HPDE6-E6E7 (cell line): Measurements from ENCODE around the gene CEP57.
A peak's percentile ranks its signal among the peaks of the same experiment; 100 is the strongest.

Experiments
- DNase-seq: peaks from one replicate; pipeline ENCODE4 v3.0.0; 2011; ENCODE audit warnings: missing footprints; ENCODE audit errors: extremely low spot score

CEP57 gene

DNA sequence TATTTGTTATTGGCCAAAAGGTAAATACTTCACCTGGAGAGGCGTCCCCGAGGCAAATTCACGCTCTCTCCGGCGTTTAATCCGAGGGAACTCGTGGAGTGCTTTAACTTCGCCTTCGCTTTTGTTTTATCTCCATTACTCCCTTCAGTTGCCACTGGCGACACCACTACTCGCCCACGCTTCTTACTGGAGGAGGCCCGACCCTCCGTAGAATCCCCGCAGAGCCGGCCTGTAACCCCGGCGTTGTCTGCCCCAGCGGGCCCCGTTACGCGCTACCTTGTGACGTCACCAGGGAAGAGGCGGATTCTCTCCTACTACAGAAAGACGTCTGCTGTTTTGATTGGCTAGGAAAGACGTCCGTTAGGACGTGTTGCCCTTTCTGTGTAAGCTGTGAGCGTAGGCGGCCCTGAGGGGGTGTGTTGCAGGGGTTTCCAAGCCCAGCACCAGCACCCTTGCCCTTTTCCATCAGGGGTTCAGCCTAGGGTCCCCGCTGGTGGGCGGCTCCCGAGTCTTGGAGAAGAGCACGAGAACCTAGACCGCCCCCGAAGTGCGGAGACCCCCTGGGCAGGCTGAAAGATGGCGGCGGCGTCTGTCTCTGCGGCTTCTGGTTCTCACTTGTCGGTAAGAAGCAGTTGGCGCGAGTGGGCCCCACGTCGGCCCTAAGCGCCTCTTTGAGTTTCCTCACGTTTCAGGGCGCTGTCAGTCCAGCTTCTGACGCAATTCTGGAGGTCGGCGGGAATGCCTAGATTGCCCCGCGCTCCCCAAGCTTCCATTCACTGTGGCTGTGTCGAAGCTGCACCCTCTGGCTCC is at the start of gene CEP57:
CEP57 (plus strand) TSS at position 376 of the 810 bp plus-strand sequence; CDS start at position 577, 201 bp downstream.
- DNase-seq = peak; percentile 92

DNA sequence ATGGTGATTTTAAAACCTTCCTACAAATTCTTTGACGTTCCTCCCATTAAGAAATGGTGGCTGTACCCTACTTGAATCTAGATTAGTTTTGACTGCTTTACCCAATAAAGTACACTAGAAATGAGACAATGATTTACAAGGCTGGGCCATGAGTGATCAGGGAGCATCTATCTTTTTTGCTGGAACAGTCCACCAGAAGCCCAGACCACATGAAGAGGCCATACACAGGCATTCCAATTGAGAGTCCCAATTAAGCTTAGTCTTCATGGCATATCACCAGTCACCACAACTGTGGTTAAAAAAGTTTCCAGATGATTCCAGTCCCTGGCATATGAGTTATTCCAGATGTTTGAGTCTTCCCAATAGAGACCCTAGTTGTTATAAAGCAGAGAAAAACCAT is 40.2 kb upstream of the CEP57 start:
- no peak for DNase-seq

DNA sequence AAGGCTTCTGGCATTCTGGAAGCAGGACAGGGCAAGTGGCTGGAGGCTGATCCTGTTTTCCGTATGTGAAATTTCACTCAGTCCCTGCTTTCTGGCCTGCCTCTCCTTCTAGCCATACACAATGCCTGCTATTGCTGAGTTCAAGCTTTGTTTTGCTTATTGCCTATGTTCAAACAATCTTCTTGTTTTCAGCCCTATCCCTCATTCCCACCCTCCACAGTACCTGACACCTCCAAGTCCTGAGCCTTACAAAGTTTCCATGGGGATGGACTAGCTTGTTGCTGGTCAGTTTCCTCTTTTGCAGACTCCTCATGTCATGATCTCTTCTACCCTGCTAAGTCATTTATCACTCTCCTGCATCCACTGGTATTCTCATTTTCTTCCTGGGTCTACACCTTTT is 38.8 kb upstream of the CEP57 start:
- DNase-seq = no peak

DNA sequence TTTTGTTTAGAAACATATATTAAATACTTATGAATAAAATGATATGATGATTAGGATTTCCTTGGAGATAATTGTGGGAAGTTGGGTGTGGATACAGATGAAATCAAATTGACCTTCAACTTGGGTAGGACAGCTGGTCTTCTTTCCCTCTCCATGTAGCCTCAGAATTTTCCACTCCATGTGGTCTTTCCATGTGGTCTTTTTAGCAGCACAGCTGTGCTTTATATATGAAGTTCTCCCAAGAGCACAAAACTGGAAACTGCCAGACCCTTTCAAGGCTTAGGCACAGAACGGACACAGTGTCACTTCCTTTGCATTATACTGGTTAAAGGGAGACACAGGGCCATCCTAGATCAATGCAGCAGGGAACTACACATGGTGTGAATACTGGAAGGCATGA is 29.4 kb upstream of the CEP57 start:
- DNase-seq = no peak

DNA sequence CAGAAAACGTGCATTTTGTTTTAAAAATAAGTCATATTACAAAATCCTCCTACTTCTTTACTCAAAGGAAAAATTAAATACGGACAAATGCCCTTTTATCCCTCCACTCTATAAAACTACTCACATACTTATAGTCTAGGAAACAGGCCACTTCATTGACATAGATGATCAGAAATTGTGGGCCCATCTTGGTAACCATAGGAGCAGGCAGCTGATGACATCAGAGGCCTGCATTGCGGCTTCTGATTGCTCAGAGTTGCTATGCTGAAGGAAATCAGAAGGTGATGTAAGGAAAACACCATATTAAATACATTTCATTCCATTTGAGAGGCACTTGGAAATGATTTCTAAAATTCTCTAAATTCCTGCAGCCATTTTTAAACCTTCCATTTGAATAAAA is 27.8 kb upstream of the CEP57 start:
- no peak for DNase-seq

DNA sequence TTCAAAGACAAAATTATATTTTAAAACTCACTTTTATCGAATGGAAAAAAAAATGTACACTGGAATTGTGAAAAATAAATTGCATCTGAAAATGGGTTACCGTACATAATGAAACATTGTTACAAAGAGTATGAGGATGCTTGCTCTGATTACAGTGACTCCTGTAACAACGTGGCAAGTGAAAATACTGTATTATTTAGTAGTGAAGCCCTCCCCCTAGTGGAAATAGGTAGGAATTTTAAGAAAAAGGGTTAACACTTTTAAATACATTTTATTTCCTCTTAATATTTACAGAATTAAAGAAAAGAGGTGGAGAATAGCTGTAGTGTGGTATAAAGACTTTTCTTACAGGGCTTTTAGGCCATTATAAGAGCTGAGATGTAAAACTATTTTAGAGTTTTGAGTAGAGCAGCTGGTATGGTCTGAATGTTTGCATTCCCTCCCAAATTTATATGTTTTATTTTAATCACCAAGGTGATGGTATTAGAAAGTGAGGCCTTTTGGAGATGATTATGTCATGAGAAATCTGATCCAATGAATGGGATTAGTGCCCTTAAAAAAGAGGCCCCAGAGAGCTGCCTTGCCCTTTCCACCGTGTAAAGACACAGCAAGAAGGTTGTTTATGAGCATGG is 25.9 kb upstream of the CEP57 start:
- DNase-seq = peak; percentile 46

DNA sequence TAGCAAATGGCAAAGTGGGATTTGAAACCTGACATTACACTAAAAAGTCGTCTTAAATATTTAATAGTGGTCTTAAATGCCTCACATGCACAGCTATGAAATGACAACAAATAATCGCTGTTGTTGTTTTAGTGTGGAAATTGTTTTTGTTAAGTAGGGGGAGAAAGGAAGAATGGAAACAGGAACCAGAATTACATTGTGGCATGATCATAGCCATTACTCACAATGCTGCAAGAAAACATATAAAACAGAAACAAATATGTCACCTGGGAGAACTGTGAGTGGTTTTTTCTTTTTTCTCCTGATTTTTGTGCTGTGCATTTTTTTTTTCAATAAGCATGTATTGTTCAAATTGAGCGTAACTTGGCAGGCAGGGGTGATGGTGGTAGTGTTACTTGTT is 23.6 kb upstream of the CEP57 start:
- DNase-seq = no peak

DNA sequence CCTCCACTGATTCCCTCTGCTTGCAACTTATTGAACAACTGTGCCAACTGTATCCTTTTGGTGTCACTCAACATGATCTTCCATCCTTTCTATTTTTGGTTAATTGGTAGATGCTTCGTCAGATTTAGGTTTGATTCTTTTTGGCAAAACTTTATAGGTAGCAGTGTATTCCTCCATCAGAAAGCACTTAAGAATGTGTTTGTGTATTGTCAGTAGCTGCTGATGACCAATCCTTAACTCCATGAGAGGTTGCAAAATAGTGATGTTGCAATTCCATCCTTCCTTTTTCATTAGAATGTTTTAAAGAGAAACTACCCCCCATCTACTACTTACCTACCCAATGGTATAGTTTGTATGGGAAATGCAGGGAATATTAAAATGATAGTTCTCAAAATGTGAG is 22.8 kb upstream of the CEP57 start:
- DNase-seq = no peak

DNA sequence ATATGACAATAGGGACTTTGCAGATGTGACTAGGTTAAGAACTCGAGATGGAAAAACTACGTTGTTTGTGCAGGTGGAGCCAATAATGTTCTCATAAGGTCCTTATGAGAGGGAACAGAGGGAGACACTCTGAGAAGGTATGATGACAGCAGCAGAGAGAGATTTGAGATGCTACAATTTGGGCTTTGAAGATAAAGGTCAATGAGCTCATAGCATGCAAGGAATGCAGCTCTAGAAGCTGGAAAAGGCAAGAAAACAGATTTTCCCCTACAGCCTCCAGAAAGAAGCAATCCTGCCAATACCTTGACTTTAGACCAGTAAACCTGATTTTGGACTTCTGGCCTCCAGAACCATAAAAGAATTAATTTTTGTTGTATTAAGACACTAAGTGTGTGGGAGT is 21.8 kb upstream of the CEP57 start:
- no peak for DNase-seq

DNA sequence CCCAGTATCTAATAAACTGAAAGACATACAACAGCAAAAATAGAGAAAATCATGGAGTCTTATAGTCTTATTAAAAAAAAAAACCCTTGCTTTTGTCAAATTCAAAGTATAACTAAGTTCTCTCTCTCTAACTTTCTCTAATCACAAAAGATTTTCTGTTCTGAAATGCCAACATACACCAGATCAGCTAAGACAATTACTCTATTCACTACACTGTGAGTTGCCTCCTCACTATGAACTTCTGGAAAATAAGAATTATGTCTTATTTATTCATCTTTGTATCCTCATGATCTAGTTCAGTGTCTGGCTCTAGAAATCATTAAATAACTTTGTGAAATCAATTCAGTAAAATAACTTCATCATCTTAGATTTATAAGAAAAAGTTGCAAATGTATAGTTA is 13.4 kb upstream of the CEP57 start:
- DNase-seq = no peak

DNA sequence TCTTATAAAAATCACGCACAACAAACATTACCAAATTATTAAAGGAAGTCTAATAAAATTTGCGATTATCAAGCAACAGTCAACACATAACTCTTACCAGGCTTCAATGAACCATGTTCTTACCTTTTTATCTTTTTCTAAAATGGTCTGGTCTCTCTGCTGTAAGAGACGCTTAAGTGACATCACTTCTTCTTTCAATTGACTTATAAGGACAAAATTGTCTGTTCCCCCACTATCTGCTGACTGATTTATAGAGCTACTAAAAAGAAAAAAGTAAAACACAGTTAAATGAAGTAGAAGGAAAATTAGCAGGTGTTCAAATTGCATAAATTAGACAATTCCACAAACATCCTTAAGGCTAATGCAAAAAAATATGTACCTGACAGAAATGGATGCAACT is 11.6 kb upstream of the CEP57 start:
- no peak for DNase-seq

DNA sequence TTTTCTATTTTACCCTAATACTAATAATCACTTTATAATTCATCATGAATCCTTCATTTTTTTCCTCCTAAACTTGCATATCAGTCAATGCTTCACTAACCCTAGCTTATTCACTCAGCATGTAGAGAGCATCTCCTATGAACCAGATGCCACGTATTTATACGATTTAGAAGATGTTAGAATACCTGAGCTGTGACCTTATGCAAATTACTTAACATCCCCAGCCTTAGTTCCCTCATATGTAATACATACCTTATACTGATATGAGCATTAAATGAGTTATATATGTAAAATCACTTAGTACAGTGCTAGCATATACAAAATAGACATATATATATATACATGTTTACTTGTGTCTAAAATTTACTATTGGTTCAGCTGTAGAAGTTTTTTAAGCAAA is 9.8 kb upstream of the CEP57 start:
- no peak for DNase-seq

DNA sequence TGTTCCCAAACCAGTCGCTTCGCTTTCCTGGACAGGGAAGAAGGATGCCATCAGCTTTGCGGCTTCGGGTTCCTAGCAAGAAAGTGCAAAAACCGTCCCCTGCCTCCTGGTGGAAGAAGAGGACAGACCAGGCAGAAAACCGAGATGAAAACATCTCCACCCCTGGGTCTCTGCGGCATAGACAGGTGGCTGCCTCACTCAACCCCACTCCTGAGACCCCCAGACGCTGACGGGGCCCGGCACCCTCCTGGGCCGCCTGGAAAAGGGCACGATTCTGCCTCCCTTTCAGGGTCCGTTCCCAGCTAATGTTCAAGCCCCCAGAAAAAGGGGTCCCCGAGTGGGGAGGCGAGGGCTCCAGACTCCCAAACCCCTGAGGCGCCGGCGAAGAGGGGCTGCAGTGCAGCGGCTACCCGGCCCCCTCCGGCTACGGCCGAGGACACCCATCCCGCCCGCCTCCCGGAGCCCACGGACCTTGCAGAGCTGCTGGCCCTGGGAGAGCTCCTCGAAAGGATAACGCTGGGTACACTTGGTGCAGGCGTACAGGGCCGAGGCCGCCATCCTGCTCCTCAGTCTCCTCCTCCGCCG is 1.3 kb upstream of the CEP57 start:
- no peak for DNase-seq

DNA sequence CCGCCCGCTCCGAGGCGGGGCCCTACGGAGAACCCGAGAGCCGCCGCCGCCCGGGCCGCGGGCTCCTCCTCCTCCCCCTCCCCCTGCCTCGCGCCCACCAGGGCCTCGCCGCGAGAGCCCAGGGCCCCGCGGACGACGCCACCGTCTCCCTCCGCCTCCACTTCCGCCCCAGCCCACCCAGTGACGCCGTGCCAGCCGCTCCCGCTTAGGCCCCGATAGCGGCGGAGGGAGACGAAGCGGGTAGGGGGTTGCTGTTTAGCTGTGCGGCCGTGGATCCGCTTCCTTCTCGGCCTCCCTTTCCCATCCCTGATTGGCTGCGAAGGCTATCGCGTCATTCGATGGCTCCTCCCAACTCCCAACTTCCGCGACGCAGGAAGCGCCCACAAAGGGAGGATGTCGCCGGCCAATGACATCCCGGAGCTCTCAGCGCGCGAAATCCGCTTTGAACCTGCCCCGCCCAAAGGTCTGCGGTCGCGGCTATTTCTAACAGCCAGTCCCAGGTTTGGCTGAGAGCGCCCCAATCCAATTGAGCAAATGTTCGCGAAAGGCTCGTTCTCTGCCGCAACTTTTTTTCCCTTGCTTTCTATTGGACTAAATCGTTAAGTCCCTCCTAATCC is 684 bp upstream of the CEP57 start, which contains the start of gene FAM76B:
FAM76B (minus strand) TSS at position 277 of the 617 bp plus-strand sequence. CDS start 304 bp downstream, outside the sequence.
- peak; percentile 88 for DNase-seq

DNA sequence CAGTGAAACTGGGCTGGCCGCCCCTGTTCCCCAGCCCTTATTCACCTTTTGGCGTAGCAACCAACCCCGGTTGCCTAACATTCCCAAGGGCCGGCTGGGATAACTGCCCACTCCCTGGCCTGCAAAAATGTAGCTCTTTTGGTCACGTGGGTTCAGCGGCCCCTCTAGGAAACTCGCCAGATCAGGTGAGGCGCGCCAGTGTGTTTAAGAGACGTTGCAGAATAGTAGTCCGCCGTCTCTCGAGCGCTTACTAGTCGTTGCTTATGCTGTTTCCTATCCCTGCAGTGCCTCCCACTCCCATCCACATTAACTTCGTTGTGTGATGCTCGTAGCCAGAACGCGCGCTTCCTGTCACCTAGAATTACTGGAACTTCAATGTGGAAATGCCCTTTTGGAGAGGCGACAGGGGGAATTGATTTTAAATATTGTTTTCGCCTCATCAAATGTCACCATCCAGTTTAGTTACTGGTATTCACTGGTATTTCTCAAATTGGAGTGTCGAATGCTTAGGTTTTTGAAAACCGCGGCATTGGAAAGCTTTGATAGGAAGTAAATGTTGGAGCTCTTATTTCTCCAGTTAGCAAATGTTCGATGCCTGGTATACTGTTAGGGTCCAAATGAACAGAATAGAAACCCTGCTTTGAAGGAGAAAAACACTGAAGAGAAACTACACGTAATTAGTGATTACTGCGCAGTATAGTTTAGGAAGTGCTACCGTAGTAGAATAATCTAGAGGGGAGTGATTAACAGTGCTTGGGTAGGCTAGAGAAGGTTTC is 823 bp downstream of the CEP57 start:
- DNase-seq = peak; percentile 20

DNA sequence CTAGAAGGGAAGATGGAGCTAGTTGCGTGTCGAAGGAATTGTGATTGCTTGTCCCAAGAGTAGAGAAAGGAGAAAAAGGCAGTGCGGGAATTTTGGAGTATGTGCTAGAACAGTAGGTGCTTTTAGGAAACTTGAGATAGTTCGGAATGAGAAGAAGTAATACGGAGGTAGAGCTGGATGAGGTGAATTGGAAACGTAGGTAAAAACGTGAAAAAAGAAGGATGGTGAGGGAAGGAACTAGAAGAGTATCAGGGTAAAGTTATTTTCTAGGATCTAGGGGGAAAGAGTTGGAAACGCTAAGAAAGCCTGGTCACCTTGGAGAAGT is 1.4 kb downstream of the CEP57 start:
- DNase-seq = no peak

DNA sequence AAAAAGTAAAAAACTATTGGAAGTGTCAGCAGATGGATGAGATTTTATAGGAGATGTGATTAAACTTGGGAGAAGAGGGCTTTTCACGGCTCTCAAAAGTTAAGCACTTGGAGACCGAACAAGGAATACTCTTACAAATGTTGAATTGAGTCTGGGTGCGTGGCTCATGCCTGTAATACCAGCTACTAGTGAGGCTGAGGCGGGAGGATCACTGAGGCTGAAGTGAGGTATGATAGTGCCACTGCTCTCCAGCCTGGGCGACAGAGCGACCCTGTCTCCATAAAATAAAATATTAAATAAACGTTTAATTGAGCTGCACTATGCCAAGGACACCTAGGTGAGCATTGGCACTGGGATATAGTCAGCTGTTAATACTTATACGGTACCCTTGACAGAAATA is 1.9 kb downstream of the CEP57 start:
- DNase-seq = no peak

DNA sequence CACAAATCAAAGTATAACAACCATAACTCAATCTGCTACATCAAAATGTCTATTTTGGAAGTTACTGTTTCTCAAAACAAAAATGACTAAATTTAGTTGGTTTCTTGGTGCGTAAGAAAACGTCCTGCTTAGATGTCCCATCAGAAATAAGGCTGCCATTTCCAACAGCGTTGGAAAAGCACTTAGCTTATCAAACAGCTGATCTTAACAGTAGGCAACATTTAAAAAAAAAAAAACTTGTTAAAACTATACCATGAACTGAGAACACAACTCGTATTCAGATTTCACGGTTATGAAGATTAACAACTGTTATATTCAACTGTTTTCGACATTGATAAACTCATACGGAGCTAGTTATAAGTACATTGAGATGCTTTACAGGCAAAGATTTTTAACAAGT is 2.4 kb downstream of the CEP57 start:
- no peak for DNase-seq

DNA sequence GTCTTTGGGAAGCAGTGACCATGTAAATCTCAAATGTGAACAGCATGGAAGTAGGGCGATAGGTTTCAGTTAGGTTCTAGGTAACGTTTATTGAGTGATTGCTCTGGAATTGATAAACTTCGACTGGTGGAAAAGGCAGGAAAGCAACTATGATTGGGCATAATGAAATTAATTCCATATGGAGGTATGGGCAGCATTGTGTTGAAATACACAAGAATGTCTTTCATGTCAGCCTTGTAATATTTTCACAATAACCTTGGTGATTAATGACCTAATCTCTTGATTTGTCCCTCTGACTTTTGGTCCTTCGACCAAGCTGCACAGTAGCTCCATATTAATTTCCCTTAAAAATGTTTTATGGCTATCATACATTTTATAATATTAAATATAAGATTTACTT is 2.8 kb downstream of the CEP57 start:
- no peak for DNase-seq

DNA sequence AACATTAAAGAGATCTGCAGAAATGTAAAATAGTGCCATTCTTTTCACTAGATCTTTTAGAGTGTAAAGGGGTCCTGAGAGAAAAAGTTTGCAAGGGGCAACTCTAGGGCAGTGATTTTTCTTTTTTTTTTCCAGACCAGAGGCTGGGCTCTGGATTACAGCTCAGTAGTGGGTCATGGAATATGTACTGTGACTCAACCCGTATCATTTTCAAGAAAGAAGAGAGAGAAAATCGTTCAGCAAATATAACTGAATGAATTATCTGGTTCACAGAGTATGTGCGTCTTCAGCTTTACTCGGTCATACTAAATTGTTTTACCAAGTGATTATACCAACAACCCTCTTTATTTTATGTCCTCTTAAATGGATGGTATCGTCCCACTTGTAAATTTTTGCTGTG is 3.8 kb downstream of the CEP57 start:
- no peak for DNase-seq

DNA sequence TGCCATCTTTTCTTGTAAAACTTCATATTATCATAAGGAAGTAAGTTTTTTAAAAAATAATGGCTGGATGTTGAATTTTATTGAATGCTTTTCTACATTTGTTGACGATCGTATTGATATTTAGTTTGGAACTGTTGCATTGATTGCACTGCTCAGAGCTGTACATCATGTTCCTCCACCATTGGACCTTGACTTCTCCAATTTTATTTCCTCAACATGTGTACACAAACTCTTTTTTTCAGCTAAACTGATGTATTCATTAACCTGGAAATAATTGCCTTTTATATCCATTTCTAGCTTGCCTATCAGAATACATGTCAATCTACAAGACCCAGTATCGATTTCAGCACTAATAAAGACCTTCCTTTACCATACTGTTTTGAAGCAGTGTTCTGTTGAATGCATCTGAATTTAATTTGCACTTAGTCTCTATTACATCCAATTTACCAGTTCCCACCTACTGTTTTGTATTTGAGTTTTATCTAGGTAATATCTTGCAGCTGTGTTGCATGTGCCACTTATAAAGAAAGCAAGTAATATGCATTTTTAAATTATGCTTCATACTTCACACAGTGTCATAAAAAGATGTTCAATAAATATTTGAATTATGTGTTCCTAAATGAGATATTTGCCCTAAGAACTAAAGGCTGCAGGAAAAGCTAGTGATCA is 5.5 kb downstream of the CEP57 start:
- DNase-seq = no peak
